GM12891 (cell line): Measurements from ENCODE around the gene MVB12B.

Experiments used
- PAX5 ChIP-seq: IDR thresholded peaks from 2 replicates; pipeline ENCODE4 v1.6.1; 2011; ENCODE audit warnings: low read length, moderate library complexity, mild to moderate bottlenecking; ENCODE audit not compliant: insufficient read depth, severe bottlenecking
- POLR2A ChIP-seq: IDR thresholded peaks from 2 replicates; pipeline ENCODE4 v1.6.1; 2011; ENCODE audit warnings: low read depth, low read length, control low read depth
- POLR2AphosphoS5 ChIP-seq: IDR thresholded peaks from 2 replicates; pipeline ENCODE4 v1.6.1; 2011; ENCODE audit warnings: low read depth, low read length, control low read depth
- POU2F2 ChIP-seq: IDR thresholded peaks from 2 replicates; pipeline ENCODE4 v1.6.1; 2011; ENCODE audit warnings: low read depth, mild to moderate bottlenecking, control low read depth, low read length, moderate library complexity
- SPI1 ChIP-seq: IDR thresholded peaks from 2 replicates; pipeline ENCODE4 v1.6.1; 2011; ENCODE audit warnings: low read depth, low read length, control low read depth
- TAF1 ChIP-seq: IDR thresholded peaks from 2 replicates; pipeline ENCODE4 v1.6.1; 2011; ENCODE audit warnings: low read depth, low read length, control low read depth

DNA sequence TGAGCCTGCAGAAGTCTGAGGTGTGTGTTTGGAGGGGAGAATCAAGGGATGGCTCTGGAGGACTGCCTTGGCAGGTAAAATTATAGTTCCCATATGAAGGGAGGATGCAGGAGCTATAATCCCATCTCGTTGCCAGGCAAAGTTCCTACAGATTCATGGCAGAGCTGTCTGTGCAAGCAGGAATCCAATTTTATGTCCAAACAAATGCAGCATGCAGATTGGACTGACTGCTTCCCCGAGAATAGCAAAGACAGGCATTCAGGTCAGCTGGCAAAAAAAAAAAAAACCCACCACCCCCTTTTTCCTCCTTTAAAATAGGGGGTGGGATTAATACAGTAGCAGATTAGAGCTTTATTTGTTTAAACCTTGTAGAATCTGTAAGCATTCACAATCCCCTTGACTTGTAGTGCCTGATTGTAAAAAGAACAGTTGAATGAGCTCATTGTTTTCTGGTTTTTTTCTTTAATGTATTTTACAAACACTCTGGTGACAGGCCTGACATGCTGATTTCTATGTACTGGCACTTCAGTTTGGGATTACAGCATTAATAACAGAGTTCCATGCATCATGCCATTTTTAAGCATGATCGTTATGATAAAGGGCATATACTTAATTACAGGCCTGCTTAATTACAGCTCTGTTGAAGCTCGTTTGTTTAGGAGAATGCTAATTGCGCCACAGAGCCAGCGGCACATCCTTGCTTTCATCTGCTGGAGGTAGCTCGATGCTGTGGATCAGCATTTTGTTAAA, 145.7 kb downstream of the MVB12B start:
- TF ChIP-seq POLR2AphosphoS5 = no peak
- TF ChIP-seq TAF1 = no peak
- TF ChIP-seq POLR2A = no peak
- no peak for TF ChIP-seq SPI1
- no peak for TF ChIP-seq PAX5
- TF ChIP-seq POU2F2 = no peak
